Lung microvascular endothelial cell (primary cell): Measurements from ENCODE around the gene GRM8. TPM values are rescaled to one million over a fixed set of nuclear protein-coding genes. Genes with fewer than 3 reads are reported as not detected.

Experiments used
- DNase-seq, 2 donors: peaks; one replicate each; pipeline versions ENCODE4 v3.0.0 to v3.0.0-alpha.2; 2010; ENCODE audit warnings: low read depth in 2 of 2
- total RNA-seq: library from RNA; depleted of rRNA; stranded (reverse); fragments of >200 nt; gene quantifications from 2 replicates; pipeline ENCODE4 v1.2.1, GENCODE V29; 2014

GRM8 gene
- total RNA-seq, 1 donor from 2014 or later, result not detected

- DNase-seq, result no peak
Measured at GRCh38 chr7:127034186-127034806, 218.4 kb downstream of the GRM8 start.

GRCh38 chr7:127029823-127030222, 222.9 kb downstream of the GRM8 start:
- no peak for DNase-seq

GRCh38 chr7:127021857-127022256, 230.9 kb downstream of the GRM8 start:
- DNase-seq, result no peak

- DNase-seq, result no peak
Measured at GRCh38 chr7:127021019-127021738, 231.6 kb downstream of the GRM8 start.

GRCh38 chr7:127018889-127019288, 233.9 kb downstream of the GRM8 start:
- DNase-seq, result no peak

- DNase-seq, result no peak
Measured at GRCh38 chr7:127017196-127017595, 235.5 kb downstream of the GRM8 start.

GRCh38 chr7:127000725-127001124, 252.0 kb downstream of the GRM8 start:
- no peak for DNase-seq

GRCh38 chr7:126996659-126997058, 256.1 kb downstream of the GRM8 start:
- DNase-seq, result no peak

- no peak for DNase-seq
Measured at GRCh38 chr7:126993626-126994213, 259.0 kb downstream of the GRM8 start.

GRCh38 chr7:126988022-126988421, 264.7 kb downstream of the GRM8 start:
- no peak for DNase-seq

- no peak for DNase-seq
Measured at GRCh38 chr7:126979722-126980121, 273.0 kb downstream of the GRM8 start.

- no peak for DNase-seq
Measured at GRCh38 chr7:126978865-126979264, 273.9 kb downstream of the GRM8 start.

GRCh38 chr7:126973066-126973465, 279.7 kb downstream of the GRM8 start:
- no peak for DNase-seq

GRCh38 chr7:126972571-126972970, 280.2 kb downstream of the GRM8 start:
- no peak for DNase-seq

- DNase-seq, result no peak
Measured at GRCh38 chr7:126959649-126960048, 293.1 kb downstream of the GRM8 start.

- no peak for DNase-seq
Measured at GRCh38 chr7:126958367-126958766, 294.4 kb downstream of the GRM8 start.

- no peak for DNase-seq
Measured at GRCh38 chr7:126957443-126957842, 295.3 kb downstream of the GRM8 start.

- DNase-seq, result no peak
Measured at GRCh38 chr7:126953461-126953860, 299.3 kb downstream of the GRM8 start.

GRCh38 chr7:126948664-126949063, 304.1 kb downstream of the GRM8 start:
- DNase-seq, result no peak

GRCh38 chr7:126940723-126941307, 311.9 kb downstream of the GRM8 start:
- no peak for DNase-seq

- DNase-seq, result peak in 1 of 2 donors; percentile 6
Measured at GRCh38 chr7:126937171-126937570, 315.6 kb downstream of the GRM8 start.

- no peak for DNase-seq
Measured at GRCh38 chr7:126931581-126931980, 321.2 kb downstream of the GRM8 start.

GRCh38 chr7:126930166-126930565, 322.6 kb downstream of the GRM8 start:
- DNase-seq, result no peak
